ENCODE results near the gene BRSK2. TPM values are rescaled to one million over a fixed set of nuclear protein-coding genes. Genes with fewer than 3 reads are reported as not detected.

Gene BRSK2
- total and polyA plus RNA-seq, 2 experiments from 2014 or later: 4.7 to 13.6 TPM

GRCh38 chr11:1470681-1471611 is 81.2 kb downstream of the BRSK2 start:
- H3K9me3 ChIP-seq (ENCODE audit: low read depth): no peaks in the 10 kb centered on the region
- DNase-seq (ENCODE audit: low spot score): no peak
- no peaks in the 10 kb centered on the region for H3K4me1 ChIP-seq (ENCODE audit: insufficient read depth)
- WGBS (ENCODE audit: low lambda C conversion rate, missing lambda C conversion rate): 97% methylated on average over 39 of the region's 40 CpGs
- no peaks in the 10 kb centered on the region for H3K9me2 ChIP-seq (replicated peaks; ENCODE audit: insufficient read depth)
- no peak overlapping the region for H3K4me2 ChIP-seq
- no peak overlapping the region for H2AFZ ChIP-seq
- H3K79me2 ChIP-seq: no peaks in the 10 kb centered on the region
- no peaks in the 10 kb centered on the region for H3K27me3 ChIP-seq
- no peak overlapping the region for H3K27ac ChIP-seq
- no peaks in the 10 kb centered on the region for H4K20me1 ChIP-seq (ENCODE audit: insufficient read depth, poor library complexity, severe bottlenecking)
- TF ChIP-seq, protein P1, sequence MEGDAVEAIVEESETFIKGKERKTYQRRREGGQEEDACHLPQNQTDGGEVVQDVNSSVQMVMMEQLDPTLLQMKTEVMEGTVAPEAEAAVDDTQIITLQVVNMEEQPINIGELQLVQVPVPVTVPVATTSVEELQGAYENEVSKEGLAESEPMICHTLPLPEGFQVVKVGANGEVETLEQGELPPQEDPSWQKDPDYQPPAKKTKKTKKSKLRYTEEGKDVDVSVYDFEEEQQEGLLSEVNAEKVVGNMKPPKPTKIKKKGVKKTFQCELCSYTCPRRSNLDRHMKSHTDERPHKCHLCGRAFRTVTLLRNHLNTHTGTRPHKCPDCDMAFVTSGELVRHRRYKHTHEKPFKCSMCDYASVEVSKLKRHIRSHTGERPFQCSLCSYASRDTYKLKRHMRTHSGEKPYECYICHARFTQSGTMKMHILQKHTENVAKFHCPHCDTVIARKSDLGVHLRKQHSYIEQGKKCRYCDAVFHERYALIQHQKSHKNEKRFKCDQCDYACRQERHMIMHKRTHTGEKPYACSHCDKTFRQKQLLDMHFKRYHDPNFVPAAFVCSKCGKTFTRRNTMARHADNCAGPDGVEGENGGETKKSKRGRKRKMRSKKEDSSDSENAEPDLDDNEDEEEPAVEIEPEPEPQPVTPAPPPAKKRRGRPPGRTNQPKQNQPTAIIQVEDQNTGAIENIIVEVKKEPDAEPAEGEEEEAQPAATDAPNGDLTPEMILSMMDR (IDR thresholded peaks at IDR 0.05; ENCODE audit: poor library complexity): no peak
- TF ChIP-seq EZH2phosphoT487 (IDR thresholded peaks at IDR 0.05; ENCODE audit: low read depth, severe bottlenecking, unreplicated experiment) (no peak), EZH2 (IDR thresholded peaks at IDR 0.05; ENCODE audit: borderline replicate concordance) (no peak)
- no peak overlapping the region for H3K4me3 ChIP-seq
- H3K36me3 ChIP-seq (replicated peaks; ENCODE audit: insufficient read depth, low read depth): no peaks in the 10 kb centered on the region

DNA sequence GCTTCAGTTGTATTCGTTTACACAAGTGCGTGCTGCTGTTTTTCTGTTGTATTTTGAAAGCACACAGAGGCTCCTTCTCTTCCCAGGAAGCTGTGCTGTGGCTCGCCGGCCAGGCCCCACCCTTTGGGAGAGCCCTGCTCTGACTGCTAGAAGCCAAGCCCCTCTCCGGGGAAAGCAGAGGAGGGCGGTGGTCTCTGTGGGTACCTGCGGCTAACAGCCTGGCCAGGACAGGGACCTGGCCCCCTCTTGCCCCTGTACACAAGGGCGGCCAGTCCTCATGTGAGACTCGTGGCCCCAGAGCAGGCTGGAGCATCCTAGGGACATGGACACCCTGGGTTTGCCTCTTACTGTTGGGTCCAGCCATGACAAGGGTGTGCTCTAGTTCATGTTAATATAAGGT is 82.0 kb downstream of the BRSK2 start:
- 97% methylated on average over 9 of the region's 9 CpGs for WGBS (ENCODE audit: low lambda C conversion rate, missing lambda C conversion rate)
- no peak overlapping the region for H2AFZ ChIP-seq
- H3K4me2 ChIP-seq: no peak overlapping the region
- no peaks in the 10 kb centered on the region for H3K9me2 ChIP-seq (replicated peaks; ENCODE audit: insufficient read depth)
- H3K79me2 ChIP-seq: no peaks in the 10 kb centered on the region
- H4K20me1 ChIP-seq (ENCODE audit: insufficient read depth, poor library complexity, severe bottlenecking): no peaks in the 10 kb centered on the region
- no peak for DNase-seq (ENCODE audit: low spot score)
- TF ChIP-seq, protein P1 (IDR thresholded peaks at IDR 0.05; ENCODE audit: poor library complexity): no peak
- H3K36me3 ChIP-seq (replicated peaks; ENCODE audit: insufficient read depth, low read depth): no peaks in the 10 kb centered on the region
- H3K4me1 ChIP-seq (ENCODE audit: insufficient read depth): no peaks in the 10 kb centered on the region
- no peaks in the 10 kb centered on the region for H3K9me3 ChIP-seq (ENCODE audit: low read depth)
- H3K27ac ChIP-seq: no peak overlapping the region
- H3K27me3 ChIP-seq: no peaks in the 10 kb centered on the region
- no peak overlapping the region for H3K4me3 ChIP-seq

DNA sequence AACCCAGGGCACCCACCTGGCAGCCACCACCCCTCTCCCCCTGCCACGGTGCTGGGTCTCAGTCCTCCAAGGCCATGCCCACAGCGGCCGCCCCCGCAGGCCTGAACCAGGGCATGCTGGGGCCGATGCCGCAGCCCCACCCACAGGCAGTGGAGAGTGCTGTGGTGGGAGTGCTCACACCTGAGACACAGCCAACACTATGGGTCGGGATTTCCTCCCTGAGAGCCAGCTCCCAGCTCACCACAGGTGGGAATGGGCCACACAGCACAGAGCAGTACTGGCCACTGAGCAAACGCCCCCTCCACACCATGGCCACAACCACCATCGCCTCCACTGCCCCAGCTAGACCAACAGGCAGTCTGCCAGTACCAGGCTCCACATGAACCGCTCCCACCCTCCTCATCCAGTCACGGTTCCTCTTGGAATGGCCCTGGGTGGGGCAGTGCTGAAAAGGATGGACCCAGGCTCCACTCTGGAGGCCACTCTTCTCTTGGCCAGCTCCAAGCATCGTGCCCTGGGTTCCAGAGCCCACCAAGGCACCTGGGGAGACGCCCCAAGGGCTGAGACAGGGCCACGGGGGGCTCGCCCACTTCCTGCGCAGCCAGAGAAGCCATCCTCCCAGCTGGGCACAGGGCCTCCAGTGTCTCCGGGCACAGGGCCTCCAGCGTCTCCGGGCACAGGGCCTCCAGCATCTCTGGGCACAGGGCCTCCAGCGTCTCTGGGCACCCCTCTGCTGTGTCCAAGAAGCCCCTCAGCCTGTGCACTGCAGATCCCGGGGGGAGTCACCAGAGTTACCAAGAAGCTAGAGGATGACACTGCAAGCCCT is 82.7 kb downstream of the BRSK2 start:
- H3K36me3 ChIP-seq (replicated peaks; ENCODE audit: insufficient read depth, low read depth): no peaks in the 10 kb centered on the region
- no peak overlapping the region for H2AFZ ChIP-seq
- no peaks in the 10 kb centered on the region for H3K9me3 ChIP-seq (ENCODE audit: low read depth)
- no peak overlapping the region for H3K4me2 ChIP-seq
- H3K9me2 ChIP-seq (replicated peaks; ENCODE audit: insufficient read depth): no peaks in the 10 kb centered on the region
- no peak for DNase-seq (ENCODE audit: low spot score)
- H3K79me2 ChIP-seq: no peaks in the 10 kb centered on the region
- H3K4me3 ChIP-seq: no peak overlapping the region
- TF ChIP-seq, protein P1 (IDR thresholded peaks at IDR 0.05; ENCODE audit: poor library complexity): no peak
- no peak for TF ChIP-seq EZH2phosphoT487 (IDR thresholded peaks at IDR 0.05; ENCODE audit: low read depth, severe bottlenecking, unreplicated experiment)
- no peak for TF ChIP-seq EZH2 (IDR thresholded peaks at IDR 0.05; ENCODE audit: borderline replicate concordance)
- no peaks in the 10 kb centered on the region for H4K20me1 ChIP-seq (ENCODE audit: insufficient read depth, poor library complexity, severe bottlenecking)
- H3K4me1 ChIP-seq (ENCODE audit: insufficient read depth): no peaks in the 10 kb centered on the region
- H3K27ac ChIP-seq: no peak overlapping the region
- no peaks in the 10 kb centered on the region for H3K27me3 ChIP-seq
- WGBS (ENCODE audit: low lambda C conversion rate, missing lambda C conversion rate): 95% methylated on average over 21 of the region's 21 CpGs
